GM18520 (cell line): Measurements from ENCODE around the gene RBFOX2.
"Not testable (repeated sequence)": the region's sequence is repeated elsewhere in the genome, so short reads cannot be mapped to it uniquely, and the experiment has no call there.

ENCODE experiments used
- ATAC-seq: cut with Tn5 transposase; IDR thresholded peaks from one replicate; pipeline ENCODE4 v1.9.1; 2021; ENCODE audit not compliant: unreplicated experiment

RBFOX2 gene

DNA sequence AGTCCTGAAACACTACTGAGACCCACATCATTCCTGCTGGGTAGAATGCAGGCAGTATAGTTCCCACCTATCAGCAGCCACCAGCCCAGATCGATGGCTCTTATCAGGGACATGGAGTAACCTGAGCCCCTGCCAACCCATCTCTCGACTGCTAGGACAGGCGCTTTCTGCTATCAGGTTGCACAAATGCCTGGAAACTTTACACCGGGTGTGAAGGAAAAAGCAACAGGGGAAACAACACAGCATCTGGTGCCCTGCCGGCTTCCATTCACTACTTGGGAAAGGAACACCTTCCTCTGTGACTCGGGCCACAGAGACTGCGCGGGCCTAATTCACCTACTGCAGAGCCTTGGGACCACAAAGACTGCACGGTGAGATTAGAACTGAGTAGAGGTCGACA lies 18.5 kb downstream of the RBFOX2 start:
- ATAC-seq: no peak

DNA sequence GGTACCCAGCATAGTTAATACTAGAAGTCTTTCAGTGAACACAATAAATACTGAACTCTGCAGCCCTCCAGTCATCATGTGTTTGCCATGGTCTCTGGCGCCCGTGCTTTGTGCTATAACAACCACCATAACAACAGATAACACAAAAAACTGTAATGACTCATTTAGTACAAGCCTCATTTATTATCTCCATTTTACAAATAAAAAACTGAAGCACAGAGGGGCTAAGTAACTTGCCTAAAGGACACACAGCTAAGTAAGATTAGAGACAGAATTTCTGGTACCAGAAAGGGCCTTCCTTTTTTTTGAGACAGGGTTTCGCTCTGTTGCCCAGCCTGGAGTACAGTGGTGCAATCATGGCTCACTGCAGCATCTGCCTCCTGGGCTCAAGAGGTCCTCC lies 19.5 kb downstream of the RBFOX2 start:
- ATAC-seq: no peak

DNA sequence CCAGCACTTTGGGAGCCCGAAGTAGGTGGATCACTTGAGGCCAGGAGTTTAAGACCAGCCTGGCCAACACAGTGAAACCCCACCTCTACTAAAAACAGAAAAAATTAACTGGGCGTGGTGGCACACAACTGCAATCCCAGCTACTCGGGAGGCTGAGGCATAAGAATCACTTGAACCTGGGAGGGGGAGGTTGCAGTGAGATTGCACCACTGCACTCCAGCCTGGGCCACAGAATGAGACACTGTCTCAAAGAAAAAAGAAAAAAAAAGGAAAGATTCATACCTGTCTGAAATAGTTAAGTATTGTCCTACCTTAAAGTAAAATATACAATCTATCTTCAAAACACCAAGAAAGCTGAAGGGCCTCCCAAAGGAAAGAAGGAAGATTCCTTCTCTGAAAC lies 20.1 kb downstream of the RBFOX2 start:
- ATAC-seq: no peak

DNA sequence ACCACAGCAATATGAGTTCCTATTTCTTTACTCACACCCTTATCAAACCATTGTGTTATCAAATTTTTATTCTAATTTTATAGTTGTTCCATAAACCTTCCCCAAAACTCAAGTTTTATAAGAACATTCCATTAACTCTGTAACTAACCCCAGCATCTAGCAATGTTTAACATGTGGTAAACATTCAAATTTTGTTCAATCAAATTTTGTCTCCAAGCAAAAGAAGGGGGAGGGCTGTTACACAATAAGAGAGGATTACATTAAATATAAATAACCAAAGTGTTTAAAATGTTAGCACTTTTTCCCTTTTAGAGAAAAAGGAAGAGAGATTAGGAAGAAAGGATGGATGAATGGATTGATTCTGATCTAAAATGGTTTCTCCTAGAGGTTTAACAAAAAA lies 20.5 kb downstream of the RBFOX2 start:
- no peak for ATAC-seq

DNA sequence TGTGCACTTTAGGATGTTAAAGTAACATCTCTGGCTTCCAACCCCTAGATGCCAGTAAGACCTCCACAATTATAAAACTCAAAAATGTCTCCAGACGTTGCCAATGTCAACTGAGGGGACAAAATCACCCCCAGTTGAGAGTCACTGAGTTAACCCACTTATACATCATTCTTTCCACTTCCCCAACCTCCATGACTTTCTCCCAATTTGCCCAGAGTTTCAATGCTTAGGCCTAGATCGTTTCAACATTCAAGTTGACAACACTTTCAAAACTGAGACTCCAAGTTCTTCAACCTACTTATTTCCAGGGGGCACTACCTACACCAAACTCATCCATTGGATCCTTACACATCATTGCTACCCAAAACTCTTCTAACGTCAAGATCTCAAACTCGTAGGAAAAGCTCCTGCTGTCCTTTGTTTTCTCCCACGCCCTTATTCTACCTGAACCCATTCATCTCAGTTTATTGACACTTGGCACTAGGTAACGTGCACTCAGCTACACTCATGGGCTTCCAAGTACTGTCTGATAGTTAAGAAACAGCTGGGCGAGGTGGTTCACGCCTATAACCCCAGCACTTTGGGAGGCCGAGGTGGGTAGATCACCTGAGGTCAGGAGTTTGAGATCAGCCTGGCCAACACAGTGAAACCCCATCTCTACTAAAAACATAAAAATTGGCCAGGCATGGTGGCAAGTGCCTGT lies 24.5 kb downstream of the RBFOX2 start:
- ATAC-seq: no peak

DNA sequence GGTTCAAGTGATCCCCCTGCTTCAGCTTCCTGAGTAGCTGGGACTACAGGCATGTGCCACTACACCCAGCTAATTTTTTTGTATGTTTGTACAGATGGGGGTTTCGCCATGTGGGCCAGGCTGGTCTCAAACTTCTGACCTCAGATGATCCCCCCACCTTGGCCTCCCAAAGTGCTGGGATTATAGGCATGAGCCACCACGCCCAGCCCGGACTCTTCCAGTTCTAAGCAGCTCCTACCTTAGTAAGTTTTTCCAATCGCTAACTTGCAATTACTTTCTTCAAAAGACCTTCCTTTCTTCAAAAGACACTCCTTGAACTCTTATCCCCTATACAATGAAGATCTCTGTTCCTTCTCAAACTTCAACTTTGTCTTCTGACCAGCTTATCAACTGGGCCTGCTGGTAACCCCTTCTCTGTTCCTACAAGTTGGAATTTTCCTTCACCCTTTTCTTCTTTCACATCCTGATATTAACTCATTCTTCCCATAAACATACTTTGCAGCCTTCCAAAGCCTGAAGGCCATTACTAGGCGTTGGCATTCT lies 25.8 kb downstream of the RBFOX2 start:
- ATAC-seq: no peak

DNA sequence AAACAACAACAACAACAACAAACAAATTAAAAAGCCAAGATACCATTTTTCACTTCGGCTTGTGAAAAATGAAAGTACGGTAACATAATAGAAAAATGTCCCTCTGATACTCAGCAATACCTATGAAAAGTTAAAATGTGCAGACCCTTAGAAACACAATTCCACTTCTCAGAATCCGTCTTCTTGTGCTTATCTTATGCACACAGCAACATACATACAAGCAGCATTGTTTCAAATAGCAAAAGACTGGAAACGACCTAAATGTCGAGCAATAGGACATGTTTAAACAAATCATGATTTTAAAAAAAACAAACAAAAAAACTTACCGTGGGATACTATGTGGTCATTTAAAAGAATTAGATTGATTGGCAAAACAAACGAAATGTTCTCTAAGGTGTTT lies 26.5 kb downstream of the RBFOX2 start:
- no peak for ATAC-seq

DNA sequence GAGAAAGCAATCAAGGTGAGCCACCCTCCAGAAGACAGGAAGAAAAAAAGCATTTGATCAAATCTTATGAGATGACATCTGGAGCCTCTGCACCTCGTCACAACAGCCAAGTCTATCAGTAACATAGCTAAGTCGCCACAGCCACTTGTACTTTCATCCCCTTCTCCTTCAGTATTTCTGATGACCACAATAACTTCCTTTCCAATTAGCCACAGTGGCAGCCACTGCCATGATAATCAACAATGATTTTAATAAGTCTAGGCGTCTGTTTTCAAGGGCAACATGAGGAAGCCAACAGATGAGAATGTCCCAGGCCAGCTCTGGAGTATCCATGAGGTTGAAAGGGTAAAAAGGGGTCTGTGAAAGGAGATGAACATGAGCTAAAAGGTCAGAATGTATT lies 29.9 kb downstream of the RBFOX2 start:
- ATAC-seq: no peak

DNA sequence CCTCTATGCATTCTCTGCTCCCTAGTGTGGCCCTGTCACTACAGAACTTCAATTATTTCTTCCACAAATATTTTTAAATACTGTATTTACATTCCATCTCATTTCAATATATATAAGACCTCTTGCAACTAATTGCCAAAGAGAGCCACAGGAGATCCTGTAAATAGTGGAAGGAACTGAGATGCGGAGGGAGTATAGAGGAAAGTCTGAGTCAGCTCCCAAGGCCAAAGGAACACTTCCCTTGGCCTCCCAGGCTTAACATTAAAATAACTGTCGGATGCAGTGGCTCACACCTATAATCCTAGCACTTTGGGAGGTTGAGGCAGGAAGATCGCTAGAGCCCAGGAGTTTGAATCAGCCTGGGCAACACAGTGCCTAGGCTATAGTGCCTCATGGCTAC lies 31.2 kb downstream of the RBFOX2 start:
- no peak for ATAC-seq

DNA sequence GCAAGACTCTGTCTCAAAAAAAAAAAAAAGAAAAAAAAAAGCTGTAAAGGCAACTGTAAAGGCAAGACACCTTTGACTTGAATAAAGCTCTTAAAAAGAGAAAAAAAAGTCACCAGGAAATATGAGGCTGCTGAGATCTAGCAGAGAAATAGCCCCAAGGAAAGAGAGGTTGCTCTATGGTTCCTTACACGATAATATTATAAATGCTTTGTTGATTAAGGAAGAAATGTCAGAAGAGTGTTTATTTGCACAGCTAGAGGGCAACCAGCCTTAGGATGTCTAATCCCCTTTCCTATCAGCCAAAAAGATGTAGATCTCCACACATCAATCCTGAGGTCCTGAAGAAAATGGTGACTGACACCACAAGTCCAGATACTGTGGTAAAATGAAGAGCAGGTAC lies 32.0 kb downstream of the RBFOX2 start:
- no peak for ATAC-seq

DNA sequence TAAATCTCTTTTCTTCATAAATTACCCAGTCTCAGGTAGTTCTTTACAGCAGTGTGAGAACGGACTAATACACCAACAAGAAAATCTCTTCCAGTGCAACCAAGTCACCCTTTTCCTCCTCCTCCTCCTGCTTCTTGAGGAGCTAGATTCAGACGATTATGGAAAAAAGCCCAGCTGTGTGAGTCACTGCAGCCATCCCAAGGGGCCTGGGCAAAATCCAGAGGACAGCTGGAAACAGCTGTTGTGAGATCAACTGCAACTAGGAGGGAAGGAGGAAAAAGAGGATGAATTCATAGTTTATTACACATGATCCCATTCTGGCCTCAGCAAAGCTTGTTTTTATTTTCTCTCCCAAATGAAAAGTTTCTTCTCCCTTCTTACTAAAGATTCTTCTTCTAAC lies 32.9 kb downstream of the RBFOX2 start:
- no peak for ATAC-seq

DNA sequence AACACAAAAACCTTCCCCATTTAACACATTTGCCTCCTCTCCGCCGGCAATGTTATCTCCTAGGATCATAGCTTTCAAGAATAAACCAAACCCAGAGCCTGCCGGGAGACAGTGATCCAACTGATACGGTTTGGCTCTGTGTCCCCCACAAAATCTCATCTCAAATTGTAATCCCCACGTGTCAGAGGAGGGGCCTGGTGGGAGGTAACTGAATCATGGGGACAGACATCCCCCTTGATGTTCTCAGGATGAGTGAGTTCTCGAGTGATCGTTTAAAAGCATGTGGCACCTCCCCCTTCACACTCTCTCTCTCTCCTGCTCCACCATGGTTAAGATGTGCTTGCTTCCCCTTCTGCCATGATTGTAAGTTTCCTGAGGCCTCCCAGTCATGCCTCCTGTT lies 33.3 kb downstream of the RBFOX2 start:
- no peak for ATAC-seq

DNA sequence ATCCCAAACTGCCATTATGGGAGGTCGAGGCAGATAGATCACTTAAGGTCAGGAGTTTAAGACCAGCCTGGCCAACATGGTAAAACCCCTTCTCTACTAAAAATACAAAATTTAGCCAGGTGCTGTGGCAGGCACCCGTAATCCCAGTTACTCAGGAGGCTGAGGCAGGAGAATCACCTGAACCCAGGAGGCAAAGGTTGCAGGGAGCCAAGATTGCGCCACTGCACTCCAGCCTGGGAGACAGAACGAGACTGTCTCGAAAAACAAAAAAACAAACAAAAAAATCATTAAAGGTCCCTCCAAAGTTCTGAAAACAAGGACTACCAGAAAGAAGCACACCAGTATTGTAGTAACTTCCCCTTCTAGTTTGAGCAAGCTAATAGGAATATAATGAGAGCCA lies 34.9 kb downstream of the RBFOX2 start:
- ATAC-seq: not testable (repeated sequence)

DNA sequence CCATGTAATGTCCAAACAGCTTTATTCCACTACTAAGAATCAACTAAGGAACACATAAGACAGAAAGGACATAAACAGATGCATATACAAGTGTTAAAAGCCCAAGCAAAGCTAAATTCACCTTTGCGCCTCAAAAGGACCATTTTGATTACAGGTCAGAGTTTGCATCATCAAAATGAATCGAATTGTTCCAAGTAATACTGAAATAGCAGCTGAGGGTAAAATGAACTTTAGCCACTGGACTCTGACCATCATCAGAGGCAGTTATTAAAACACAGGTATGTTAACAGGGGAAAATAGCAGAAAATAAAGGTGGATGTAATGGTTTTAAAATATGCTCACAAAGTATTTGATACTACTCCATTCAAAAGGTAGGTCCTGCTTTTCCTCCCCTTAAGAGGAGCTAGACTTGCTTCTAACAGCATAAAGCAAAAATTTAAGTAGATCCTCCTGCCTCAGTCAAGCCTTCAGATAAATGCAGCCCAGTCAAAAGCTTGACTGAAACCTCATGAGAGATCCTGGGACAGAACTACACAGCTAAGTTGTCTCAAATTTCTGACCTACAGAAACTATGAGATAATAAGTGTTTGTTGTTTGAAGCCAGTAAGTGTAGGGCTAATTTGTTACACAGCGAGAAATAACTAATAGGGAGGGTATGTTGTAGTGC lies 35.4 kb downstream of the RBFOX2 start:
- no peak for ATAC-seq

DNA sequence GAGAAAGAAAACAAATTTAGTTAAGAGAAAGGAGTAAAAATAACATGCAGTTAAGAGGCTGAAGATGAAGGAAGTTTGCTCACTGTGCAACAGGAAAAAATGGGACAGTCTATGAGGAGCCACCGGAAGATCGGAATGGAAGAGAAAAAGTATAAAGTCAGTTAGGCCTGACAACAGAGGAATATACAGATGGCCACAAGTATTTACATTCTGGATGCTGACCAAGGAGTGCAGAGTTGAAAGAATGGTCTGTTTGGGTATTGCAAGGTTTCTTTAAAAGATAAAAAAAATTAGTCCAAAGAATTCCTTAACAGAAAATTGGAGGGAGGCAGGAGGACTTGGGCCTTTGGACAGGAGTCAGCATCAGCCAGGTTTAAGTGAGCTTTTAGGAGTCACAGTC lies 37.5 kb downstream of the RBFOX2 start:
- ATAC-seq: no peak

DNA sequence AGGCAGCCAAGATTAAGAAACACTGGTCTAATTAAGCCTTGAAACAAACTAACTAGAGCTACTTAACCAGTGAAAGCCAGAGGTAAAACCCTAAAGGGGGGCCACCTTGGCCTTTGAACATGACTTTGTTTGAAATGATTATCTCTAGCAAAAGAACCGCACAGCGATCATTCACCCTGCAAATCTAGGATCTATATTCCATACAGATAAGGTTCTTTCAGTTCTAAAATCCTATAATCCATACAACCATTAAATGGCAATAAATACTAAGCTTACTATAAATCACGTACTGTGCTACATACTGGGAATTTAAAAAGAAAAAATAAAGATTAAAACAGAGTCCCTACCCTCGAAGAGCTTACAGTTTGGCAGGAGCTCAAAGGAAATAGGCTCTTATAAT lies 40.6 kb downstream of the RBFOX2 start:
- no peak for ATAC-seq

DNA sequence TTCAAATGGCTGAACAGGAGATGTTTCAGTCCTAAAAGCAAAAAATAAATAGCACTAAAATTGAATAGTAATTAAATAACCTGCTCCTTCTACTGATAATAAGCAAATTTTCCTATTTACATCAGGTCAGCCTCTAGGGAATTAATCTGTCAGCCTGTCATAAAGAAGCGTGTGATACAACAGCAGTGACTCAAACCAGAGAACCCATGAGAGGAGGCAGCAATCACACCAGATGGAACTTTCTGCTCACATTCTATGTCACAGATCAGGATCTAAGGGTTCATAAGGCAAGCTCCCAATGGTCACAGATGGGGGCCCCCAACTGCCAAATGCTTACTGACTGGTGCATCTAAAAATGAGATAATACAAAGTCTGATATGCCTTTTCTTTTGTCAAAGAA lies 41.1 kb downstream of the RBFOX2 start:
- no peak for ATAC-seq

DNA sequence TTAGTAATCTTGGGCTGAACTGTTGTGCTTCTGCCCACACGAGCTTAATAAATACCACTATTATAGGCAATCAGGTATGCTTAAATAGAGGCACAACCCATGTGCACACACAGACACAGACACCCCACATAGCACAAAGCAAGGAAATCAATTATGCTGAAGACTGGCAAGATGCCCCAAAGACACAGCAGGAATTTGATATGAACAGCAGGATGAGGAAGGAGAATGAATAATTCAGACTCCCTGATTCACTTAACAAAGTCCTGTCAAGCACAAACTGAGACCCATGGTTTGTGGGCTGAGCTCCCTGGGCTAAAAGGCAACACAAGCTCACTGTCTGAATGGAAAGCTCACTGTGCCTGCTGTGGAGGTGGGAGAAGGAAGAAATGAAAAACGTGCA lies 42.5 kb downstream of the RBFOX2 start:
- ATAC-seq: no peak

DNA sequence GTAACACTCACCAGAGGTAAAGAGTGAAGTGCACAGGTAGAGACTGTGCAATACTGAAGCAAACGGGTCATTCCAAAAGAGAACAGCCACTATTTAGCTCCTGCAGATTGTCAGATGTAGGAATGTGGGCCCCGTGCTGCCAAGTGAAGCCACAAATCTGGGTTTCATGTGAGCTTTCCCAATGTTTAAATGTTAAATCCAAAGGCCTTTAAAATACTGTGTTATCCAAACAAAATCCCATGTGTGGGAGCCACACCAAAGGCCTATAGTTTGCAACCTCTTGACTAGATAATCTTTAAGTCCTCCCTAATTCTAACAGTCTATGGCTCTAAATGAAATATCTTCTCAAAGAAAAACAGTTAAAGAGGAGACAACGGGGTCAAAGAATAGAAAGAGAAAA lies 43.3 kb downstream of the RBFOX2 start:
- ATAC-seq: no peak

DNA sequence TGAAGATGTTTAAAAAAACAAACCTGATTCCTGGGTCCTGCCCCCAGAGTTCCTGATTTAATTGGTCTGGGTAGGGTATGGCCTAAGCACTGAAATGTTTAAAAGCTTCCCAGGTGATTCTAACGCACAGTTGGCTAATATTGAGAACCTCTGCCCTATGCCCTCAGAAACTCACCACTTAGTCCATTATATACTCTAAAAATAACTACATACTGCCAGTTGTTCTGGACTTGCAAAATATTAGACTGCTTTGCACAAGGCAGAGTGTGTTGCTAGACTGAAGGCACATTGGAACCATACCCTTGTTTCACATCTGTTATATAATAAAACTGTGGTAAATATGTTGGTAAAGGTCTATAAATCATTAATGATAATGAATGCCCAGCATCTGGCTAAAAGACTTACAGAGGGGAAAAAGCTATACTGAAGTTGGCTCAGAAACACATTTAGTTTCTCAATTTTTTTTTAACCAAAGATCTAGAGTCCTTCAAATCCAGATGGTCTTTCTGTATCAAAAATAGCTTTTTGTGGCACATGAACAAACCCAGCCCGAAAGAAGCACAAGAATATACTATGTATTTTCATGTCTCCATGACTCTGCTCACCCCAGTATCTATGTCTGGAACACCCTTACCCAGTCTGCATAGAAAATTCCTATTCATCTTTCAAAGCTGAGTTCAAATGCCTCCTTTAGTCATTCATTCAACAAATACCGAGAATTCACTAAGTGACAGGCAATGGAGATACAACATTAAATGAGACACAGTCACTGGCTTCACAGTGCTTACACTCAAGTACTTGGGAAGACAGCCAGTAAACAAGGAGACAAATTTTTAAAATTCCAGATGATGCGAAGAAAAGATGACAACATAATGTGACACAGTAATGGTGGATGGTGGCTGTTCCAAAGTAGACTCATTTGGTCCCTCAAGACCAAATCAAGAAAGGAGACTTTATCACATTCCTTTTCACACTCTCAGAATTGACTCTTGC lies 44.1 kb downstream of the RBFOX2 start:
- ATAC-seq: no peak

DNA sequence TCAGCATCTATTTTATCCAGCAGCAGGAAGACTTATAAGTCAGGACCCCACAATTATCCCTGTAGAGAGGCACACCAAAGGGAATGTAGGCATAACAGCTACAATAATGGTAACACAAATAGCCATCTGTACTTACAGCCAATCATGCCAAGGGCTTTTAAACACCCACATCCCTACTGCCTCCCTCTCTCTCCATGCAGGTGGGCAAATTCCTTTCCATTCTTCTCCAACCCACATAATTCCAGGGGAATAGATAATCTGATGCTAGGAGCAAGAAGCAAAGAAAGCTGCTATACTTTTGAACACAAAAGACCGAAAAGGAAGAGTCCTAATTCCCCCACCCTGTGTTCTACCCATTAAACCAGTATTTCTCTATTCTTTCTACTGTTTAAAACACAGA lies 46.7 kb downstream of the RBFOX2 start:
- ATAC-seq: no peak

DNA sequence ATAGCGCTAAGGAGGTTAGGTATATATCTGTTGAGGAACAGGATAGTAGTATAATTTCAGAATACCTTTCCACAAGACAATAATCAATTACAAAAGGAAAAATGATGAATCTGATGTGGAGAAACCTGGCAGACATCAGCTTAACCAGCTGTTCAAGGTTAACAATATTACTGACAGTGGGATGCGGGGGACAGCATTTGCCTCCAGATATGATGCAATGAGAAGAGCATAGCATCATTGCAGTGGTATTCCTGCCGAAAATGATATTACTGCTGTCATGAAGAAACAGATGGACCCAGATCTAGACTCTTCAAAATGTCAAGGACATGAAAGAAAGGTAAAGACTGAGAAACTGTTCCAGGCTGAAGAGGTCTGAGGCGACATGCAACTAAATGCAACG lies 49.7 kb downstream of the RBFOX2 start:
- no peak for ATAC-seq
